GM19438 (cell line): ENCODE results near the gene IRF3.

ENCODE experiments used
- ATAC-seq: cut with Tn5 transposase; IDR thresholded peaks from one replicate; pipeline ENCODE4 v1.9.1; 2021; ENCODE audit warnings: low read depth; ENCODE audit not compliant: unreplicated experiment

Gene IRF3

GRCh38 chr19:49687566-49688316 lies 22.1 kb upstream of the IRF3 start:
- ATAC-seq = no peak

GRCh38 chr19:49687150-49687549 lies 21.5 kb upstream of the IRF3 start:
- ATAC-seq = no peak

GRCh38 chr19:49686503-49687088 lies 20.9 kb upstream of the IRF3 start:
- ATAC-seq = no peak

GRCh38 chr19:49685845-49686332 lies 20.2 kb upstream of the IRF3 start:
- ATAC-seq = no peak

GRCh38 chr19:49684983-49685553 lies 19.4 kb upstream of the IRF3 start:
- ATAC-seq = no peak

GRCh38 chr19:49684251-49684982 lies 18.8 kb upstream of the IRF3 start:
- ATAC-seq = no peak

- ATAC-seq = no peak
These were observed 18.2 kb upstream of the IRF3 start for GRCh38 chr19:49683814-49684250.

GRCh38 chr19:49682274-49682673 lies 16.6 kb upstream of the IRF3 start:
- no peak for ATAC-seq

GRCh38 chr19:49681830-49682229 lies 16.2 kb upstream of the IRF3 start:
- ATAC-seq = no peak

- ATAC-seq = no peak
These were observed 15.0 kb upstream of the IRF3 start for GRCh38 chr19:49680421-49681351.

GRCh38 chr19:49679771-49680413 lies 14.2 kb upstream of the IRF3 start:
- no peak for ATAC-seq

- no peak for ATAC-seq
These were observed 13.5 kb upstream of the IRF3 start for GRCh38 chr19:49678985-49679770.

- ATAC-seq = no peak
These were observed 12.4 kb upstream of the IRF3 start for GRCh38 chr19:49677901-49678674.

- no peak for ATAC-seq
These were observed 11.7 kb upstream of the IRF3 start, which contains the start of gene PRMT1 for GRCh38 chr19:49677231-49677900. TSS of gene PRMT1 (plus strand) at chr19:49677271. CDS start at chr19:49677281, 10 bp downstream.

GRCh38 chr19:49676784-49677230 lies 11.2 kb upstream of the IRF3 start:
- peak; percentile 52 for ATAC-seq

GRCh38 chr19:49676136-49676783 lies 10.6 kb upstream of the IRF3 start:
- no peak for ATAC-seq
